Sigmoid colon (tissue), 7 donors: ENCODE data around the gene CACNA2D3. TPM values are rescaled to one million over a fixed set of nuclear protein-coding genes. Genes with fewer than 3 reads are reported as not detected.

Experiments used
- DNase-seq: peaks from one replicate; pipeline ENCODE4 v3.0.0-alpha.2; 2019
- H3K27ac ChIP-seq, 4 donors: fragments of 200-600 bp; sonication (generic); one replicate each; pipeline ENCODE4 v1.5.1; 2016 to 2019; ENCODE audit warnings: mild to moderate bottlenecking in 1 of 4
- H3K27me3 ChIP-seq, 3 donors: fragments of 200-600 bp; sonication (generic); one replicate each; pipeline ENCODE4 v1.5.1; 2019; ENCODE audit warnings: mild to moderate bottlenecking in 1 of 3
- H3K36me3 ChIP-seq, 4 donors: fragments of 200-600 bp; sonication (generic); one replicate each; pipeline ENCODE4 v1.5.1; 2016 to 2019
- H3K4me1 ChIP-seq, 4 donors: fragments of 200-600 bp; sonication (generic); one replicate each; pipeline ENCODE4 v1.5.1; 2017 to 2019
- H3K4me3 ChIP-seq, 4 donors: fragments of 200-600 bp; sonication (generic); one replicate each; pipeline ENCODE4 v1.5.1; 2017 to 2019; ENCODE audit warnings: mild to moderate bottlenecking in 2 of 4, moderate library complexity in 1 of 4
- H3K9me3 ChIP-seq, 4 donors: fragments of 200-600 bp in 3 of 4; sonication (generic) in 3 of 4; one replicate each; pipeline versions ENCODE4 v1.5.1 to v1.6.1; 2013 to 2019
- CTCF ChIP-seq, 4 experiments: fragments of 450-650 bp in 3 of 4; fragments of 200-600 bp in 1 of 4; IDR thresholded peaks; one replicate each; pipeline ENCODE4 v1.5.1; 2016 to 2019; ENCODE audit warnings: antibody characterized with exemption in 4 of 4, mild to moderate bottlenecking in 3 of 4, moderate library complexity in 2 of 4
- EP300 ChIP-seq, 4 donors: sonication (generic); formaldehyde crosslinking; IDR thresholded peaks; one replicate each; pipeline ENCODE4 v1.6.1; 2017; ENCODE audit warnings: antibody characterized with exemption in 4 of 4
- POLR2A ChIP-seq, 2 donors: fragments of 450-650 bp; IDR thresholded peaks; one replicate each; pipeline ENCODE4 v1.6.1; 2016; ENCODE audit warnings: antibody characterized with exemption in 2 of 2, mild to moderate bottlenecking in 2 of 2, moderate library complexity in 2 of 2
- POLR2AphosphoS5 ChIP-seq, 4 donors: sonication (generic); formaldehyde crosslinking; IDR thresholded peaks; one replicate each; pipeline ENCODE4 v1.6.1; 2017; ENCODE audit warnings: antibody characterized with exemption in 4 of 4
- WGBS, 2 donors: extraction: QIAGEN DNeasy Blood & Tissue Kit; methylation state at CpG; one replicate each; pipeline ENCODE4 v1.1.7; 2013; 5-methylcytosine and 5-hydroxymethylcytosine counted together
- intact Hi-C: fragments of 100-400 bp; cut with DNase I; formaldehyde crosslinking; loops from one replicate; pipeline ENCODE4 v1.15.1; 2023
- polyA plus RNA-seq, 3 donors: library from polyadenylated mRNA; stranded (reverse); fragments of 200-250 nt; gene quantifications; one replicate each; pipeline ENCODE4 v1.2.3, GENCODE V29; 2013
- total RNA-seq, 4 donors: library from RNA; depleted of rRNA; stranded (reverse); fragments of >200 nt; gene quantifications; one replicate each; pipeline ENCODE4 v1.1.0, GENCODE V29; 2016
- donor health status: healthy with polysubstance abuse.
- donor health status: Bipolar disorder and iron deficiency.
- donor health status: healthy.

Gene CACNA2D3
- total and polyA plus RNA-seq, 7 donors: 0.32 to 10.2 (median 4.8) TPM; not detected in 1

- peak overlapping the region in 1 of 4 donors; percentile 88 for H3K27ac ChIP-seq
Measured at GRCh38 chr3:54120657-54121413, 1.5 kb upstream of the CACNA2D3 start.

GRCh38 chr3:54121414-54122323 lies 683 bp upstream of the CACNA2D3 start:
- DNase-seq: no peak
- H3K9me3 ChIP-seq: no peaks in the 10 kb centered on the region
- H3K36me3 ChIP-seq: no peaks in the 10 kb centered on the region
- peaks cover 0 to 23% (median 0%) of the 10 kb centered on the region in 3 donors for H3K27me3 ChIP-seq
- peak overlapping the region; percentile 56 to 76 (median 70) for H3K4me3 ChIP-seq
- peaks cover 0 to 29% (median 20%) of the 10 kb centered on the region in 4 donors for H3K4me1 ChIP-seq
- 1% methylated on average over 107 of the region's 107 CpGs for WGBS, 2 donors
- TF ChIP-seq CTCF (IDR thresholded peaks at IDR 0.05) (no peak), POLR2A (IDR thresholded peaks at IDR 0.05) (no peak), EP300 (IDR thresholded peaks at IDR 0.05) (no peak), POLR2AphosphoS5 (IDR thresholded peaks at IDR 0.05) (no peak)
- H3K27ac ChIP-seq: peak overlapping the region; percentile 62 to 88 (median 81)
- intact Hi-C loops: loop anchor here (5.0 kb wide), 1 partner anchor 229 kb away; the partner anchor contains the start of gene SELENOK

More at GRCh38 chr3:54120657-54121413, 1.5 kb upstream of the CACNA2D3 start:
- H3K4me1 ChIP-seq: peaks cover 0 to 29% (median 20%) of the 10 kb centered on the region in 4 donors
- no peaks in the 10 kb centered on the region for H3K9me3 ChIP-seq
- H3K4me3 ChIP-seq: peak overlapping the region; percentile 56 to 76 (median 70)
- 2 to 4% methylated on average over 45 of the region's 45 CpGs for WGBS, 2 donors
- peak; percentile 70 for DNase-seq
- no peaks in the 10 kb centered on the region for H3K36me3 ChIP-seq
- peaks cover 0 to 24% (median 0%) of the 10 kb centered on the region in 3 donors for H3K27me3 ChIP-seq
- intact Hi-C loops: loop anchor here (5.0 kb wide), 1 partner anchor 229 kb away; the partner anchor contains the start of gene SELENOK
- TF ChIP-seq POLR2AphosphoS5 (IDR thresholded peaks at IDR 0.05) (no peak), CTCF (IDR thresholded peaks at IDR 0.05) (no peak), EP300 (IDR thresholded peaks at IDR 0.05) (no peak), POLR2A (IDR thresholded peaks at IDR 0.05) (no peak)

- DNase-seq: no peak
- Histone ChIP-seq H3K4me1 (peaks cover 0 to 29% (median 20%) of the 10 kb centered on the region in 4 donors), H3K27ac (peak overlapping the region; percentile 66 to 88 (median 81)), H3K4me3 (peak overlapping the region; percentile 51 to 76 (median 65)), H3K27me3 (peaks cover 0 to 15% (median 0%) of the 10 kb centered on the region in 3 donors), H3K36me3 (no peaks in the 10 kb centered on the region), H3K9me3 (no peaks in the 10 kb centered on the region)
- intact Hi-C loops: loop anchor here (5.0 kb wide), 1 partner anchor 231 kb away; the partner anchor contains the start of gene SELENOK
- no peak for TF ChIP-seq CTCF (IDR thresholded peaks at IDR 0.05)
- no peak for TF ChIP-seq POLR2A (IDR thresholded peaks at IDR 0.05)
- no peak for TF ChIP-seq EP300 (IDR thresholded peaks at IDR 0.05)
- 4 to 5% methylated on average over 32 of the region's 32 CpGs for WGBS, 2 donors
Measured at GRCh38 chr3:54123003-54123775, 837 bp downstream of the CACNA2D3 start.

GRCh38 chr3:54123776-54124196 lies 1.4 kb downstream of the CACNA2D3 start:
- peaks cover 0 to 15% (median 0%) of the 10 kb centered on the region in 3 donors for H3K27me3 ChIP-seq
- H3K27ac ChIP-seq: peak overlapping the region in 3 of 4 donors; percentile 76 to 88 (median 86)
- WGBS, 2 donors: 4 to 9% methylated on average over 10 of the region's 10 CpGs
- H3K4me3 ChIP-seq: peak overlapping the region in 3 of 4 donors; percentile 56 to 76 (median 74)
- H3K9me3 ChIP-seq: no peaks in the 10 kb centered on the region
- TF ChIP-seq CTCF (IDR thresholded peaks at IDR 0.05) (no peak), POLR2A (IDR thresholded peaks at IDR 0.05) (no peak), POLR2AphosphoS5 (IDR thresholded peaks at IDR 0.05) (peak; percentile 38 to 77 (median 70)), EP300 (IDR thresholded peaks at IDR 0.05) (peak in 1 of 4 donors; percentile 11)
- no peak for DNase-seq
- intact Hi-C loops: loop anchor here (5.0 kb wide), 1 partner anchor 231 kb away; the partner anchor contains the start of gene SELENOK
- H3K4me1 ChIP-seq: peaks cover 0 to 29% (median 20%) of the 10 kb centered on the region in 4 donors
- H3K36me3 ChIP-seq: no peaks in the 10 kb centered on the region
